IMR-90 (cell line): Measurements from ENCODE around the gene PCDHA12. TPM values are rescaled to one million over a fixed set of nuclear protein-coding genes. Genes with fewer than 3 reads are reported as not detected.

Experiments
- ATAC-seq: fragments of 200-7000 bp; cut with Tn5 transposase; 2 replicates; pipeline ENCODE4 v1.9.1; 2020; ENCODE audit warnings: low read depth, mild to moderate bottlenecking, moderate library complexity
- BruUV-seq: library from RNA; stranded (reverse); fragments of 400-500 nt; replicated peaks from 2 replicates; lab custom pipeline; 2021; lab: Mats Ljungman, UMichigan
- CTCF ChIA-PET: fragments of 300-600 bp; formaldehyde crosslinking; extraction: SDS; loops from one replicate; lab custom pipeline; 2021; ENCODE audit warnings: antibody characterized with exemption; lab: Yijun Ruan, JAX
- POLR2A ChIA-PET: fragments of 300-600 bp; sonication (Branson Sonifier 250); formaldehyde crosslinking; loops from one replicate; lab custom pipeline; 2022; ENCODE audit warnings: antibody characterized with exemption; ENCODE audit not compliant: unreplicated experiment; lab: Charles Lee
- DNase-seq: peaks from one replicate; pipeline ENCODE4 v3.0.0; 2013
- H2AFZ ChIP-seq: replicated peaks from 2 replicates; pipeline ENCODE3; 2013; ENCODE audit warnings: low read length, mild to moderate bottlenecking; ENCODE audit not compliant: poor library complexity
- H2AK5ac ChIP-seq: 2 replicates; pipeline ENCODE4 v1.6.1; 2013; ENCODE audit warnings: low read depth, low read length, inconsistent platforms
- H2AK9ac ChIP-seq: replicated peaks from 2 replicates; pipeline ENCODE3; 2013; ENCODE audit warnings: mild to moderate bottlenecking, low read depth, low read length, moderate library complexity; ENCODE audit not compliant: poor library complexity
- H2BK120ac ChIP-seq: 2 replicates; pipeline ENCODE4 v1.6.1; 2013; ENCODE audit warnings: low read depth, low read length, inconsistent platforms
- H2BK15ac ChIP-seq: 3 replicates; pipeline ENCODE4 v1.6.1; 2013; ENCODE audit warnings: low read depth, low read length, inconsistent platforms
- H2BK20ac ChIP-seq: 2 replicates; pipeline ENCODE4 v1.6.1; 2013; ENCODE audit warnings: low read depth, mild to moderate bottlenecking, inconsistent platforms, low read length, moderate library complexity
- H2BK5ac ChIP-seq: 2 replicates; pipeline ENCODE4 v1.6.1; 2013; ENCODE audit warnings: mild to moderate bottlenecking, low read depth, low read length, inconsistent platforms; ENCODE audit not compliant: poor library complexity, severe bottlenecking
- H3K14ac ChIP-seq: replicated peaks from 2 replicates; pipeline ENCODE4 v1.6.1; 2013; ENCODE audit warnings: low read depth, low read length, inconsistent platforms
- H3K18ac ChIP-seq: 2 replicates; pipeline ENCODE4 v1.6.1; 2013; ENCODE audit warnings: low read depth, low read length, control low read depth
- H3K23ac ChIP-seq: 2 replicates; pipeline ENCODE4 v1.6.1; 2013; ENCODE audit warnings: low read depth, low read length, inconsistent platforms
- H3K27ac ChIP-seq: 2 replicates; pipeline ENCODE4 v1.5.1; 2013; ENCODE audit warnings: mild to moderate bottlenecking, control low read depth, low read length; ENCODE audit not compliant: insufficient read depth
- H3K27me3 ChIP-seq: 2 replicates; pipeline ENCODE4 v1.6.1; 2013; ENCODE audit warnings: low read length; ENCODE audit not compliant: control insufficient read depth, insufficient read depth
- H3K36me3 ChIP-seq: 2 replicates; pipeline ENCODE4 v1.6.1; 2013; ENCODE audit warnings: low read length, mixed read lengths; ENCODE audit not compliant: control insufficient read depth, insufficient read depth
- H3K4ac ChIP-seq: 2 replicates; pipeline ENCODE4 v1.6.1; 2013; ENCODE audit warnings: low read depth, low read length, inconsistent platforms
- H3K4me1 ChIP-seq: 2 replicates; pipeline ENCODE4 v1.6.1; 2013; ENCODE audit warnings: low read length, mixed read lengths; ENCODE audit not compliant: control insufficient read depth, insufficient read depth
- H3K4me2 ChIP-seq: 2 replicates; pipeline ENCODE4 v1.6.1; 2013; ENCODE audit warnings: low read depth, mild to moderate bottlenecking, control low read depth, low read length, moderate library complexity
- H3K4me3 ChIP-seq: 2 replicates; pipeline ENCODE4 v1.5.1; 2013; ENCODE audit warnings: low read depth, mild to moderate bottlenecking, control low read depth, low read length, moderate library complexity; ENCODE audit not compliant: insufficient read depth
- H3K56ac ChIP-seq: 2 replicates; pipeline ENCODE4 v1.6.1; 2013; ENCODE audit warnings: low read length, inconsistent platforms; ENCODE audit not compliant: insufficient read depth; ENCODE audit errors: extremely low read depth
- H3K79me1 ChIP-seq, 2 experiments: 2 replicates each; pipeline ENCODE4 v1.6.1; 2013; ENCODE audit warnings: low read length in 2 of 2, inconsistent platforms in 1 of 2, low read depth in 1 of 2
- H3K9ac ChIP-seq: 2 replicates; pipeline ENCODE4 v1.6.1; 2013; ENCODE audit warnings: low read depth, low read length, control low read depth
- H3K9me1 ChIP-seq: 2 replicates; pipeline ENCODE4 v1.6.1; 2013; ENCODE audit warnings: low read length, inconsistent platforms; ENCODE audit not compliant: insufficient read depth
- H3K9me3 ChIP-seq: 2 replicates; pipeline ENCODE4 v1.6.1; 2013; ENCODE audit warnings: low read length; ENCODE audit not compliant: control insufficient read depth, insufficient read depth
- H4K20me1 ChIP-seq: 2 replicates; pipeline ENCODE4 v1.6.1; 2013; ENCODE audit warnings: low read length, inconsistent platforms; ENCODE audit not compliant: insufficient read depth
- H4K5ac ChIP-seq: 2 replicates; pipeline ENCODE4 v1.6.1; 2013; ENCODE audit warnings: mild to moderate bottlenecking, low read depth, low read length, control low read depth
- H4K8ac ChIP-seq, 2 experiments: 2 replicates each; pipeline ENCODE4 v1.6.1; 2013; ENCODE audit warnings: low read depth in 2 of 2, low read length in 2 of 2, control low read depth in 1 of 2, inconsistent platforms in 1 of 2
- H4K91ac ChIP-seq: 2 replicates; pipeline ENCODE4 v1.6.1; 2013; ENCODE audit warnings: low read depth, low read length, inconsistent platforms; ENCODE audit not compliant: insufficient read depth
- BHLHE40 ChIP-seq: fragments of 150-350 bp; IDR thresholded peaks from 2 replicates; pipeline ENCODE4 v1.6.1; 2016; ENCODE audit warnings: mild to moderate bottlenecking, low read depth, low read length
- CEBPB ChIP-seq: IDR thresholded peaks from 2 replicates; pipeline ENCODE4 v1.6.1; 2012; ENCODE audit warnings: low read depth, low read length, improper control_type of control experiment
- FOS ChIP-seq: fragments of 150-350 bp; IDR thresholded peaks from 2 replicates; pipeline ENCODE4 v1.6.1; 2016; ENCODE audit warnings: low read depth, low read length
- MAZ ChIP-seq: IDR thresholded peaks from 2 replicates; pipeline ENCODE4 v1.6.1; 2012; ENCODE audit warnings: low read depth, mild to moderate bottlenecking, low read length, improper control_type of control experiment, moderate library complexity, borderline replicate concordance
- MXI1 ChIP-seq: IDR thresholded peaks from 2 replicates; pipeline ENCODE4 v1.6.1; 2012; ENCODE audit warnings: low read depth, mild to moderate bottlenecking, low read length, moderate library complexity, borderline replicate concordance
- NFE2L2 ChIP-seq: fragments of 150-350 bp; IDR thresholded peaks from 2 replicates; pipeline ENCODE4 v1.6.1; 2016; ENCODE audit warnings: low read depth, mild to moderate bottlenecking, low read length
- POLR2A ChIP-seq: IDR thresholded peaks from 2 replicates; pipeline ENCODE4 v1.6.1; 2012; ENCODE audit warnings: mild to moderate bottlenecking, low read depth, low read length
- RAD21 ChIP-seq: IDR thresholded peaks from 2 replicates; pipeline ENCODE4 v1.6.1; 2012; ENCODE audit warnings: low read length, improper control_type of control experiment
- RCOR1 ChIP-seq: IDR thresholded peaks from 2 replicates; pipeline ENCODE4 v1.6.1; 2012; ENCODE audit warnings: mild to moderate bottlenecking, low read length, improper control_type of control experiment; ENCODE audit not compliant: insufficient replicate concordance
- SMC3 ChIP-seq: fragments of 150-350 bp; IDR thresholded peaks from 2 replicates; pipeline ENCODE4 v1.6.1; 2016; ENCODE audit warnings: low read depth, mild to moderate bottlenecking, antibody characterized with exemption, low read length, moderate library complexity
- WGBS, 2 experiments: methylation state at CpG; one replicate each; pipeline versions ENCODE4 v1.1.5 to v1.1.7; 2013; ENCODE audit warnings: missing lambda C conversion rate in 2 of 2; ENCODE audit not compliant: insufficient read length in 1 of 2; ENCODE audit errors: extremely low coverage in 2 of 2; 5-methylcytosine and 5-hydroxymethylcytosine counted together
- dilution Hi-C: fragments of 300-500 bp; cut with HindIII; formaldehyde crosslinking; loops from one replicate; pipeline ENCODE4 v1.14.3; 2018; ENCODE audit warnings: low sequenced_read_pairs; ENCODE audit not compliant: unreplicated experiment
- in situ Hi-C: fragments of 300-500 bp; cut with MboI; formaldehyde crosslinking; loops from 3 replicates; pipeline ENCODE4 v1.14.3; 2019; ENCODE audit warnings: low sequenced_read_pairs, inconsistent platforms, mixed read lengths
- intact Hi-C: fragments of 100-400 bp; cut with micrococcal nuclease; formaldehyde crosslinking; loops from 2 replicates; pipeline ENCODE4 v1.10.0; 2022
- polyA plus RNA-seq, 3 experiments: library from polyadenylated mRNA; depleted of rRNA; stranded (reverse); fragments of >200 nt; gene quantifications; 2 replicates each; pipeline ENCODE4 v1.2.3, GENCODE V29; 2012; ENCODE audit warnings: low replicate concordance in 1 of 3
- total RNA-seq: library from RNA; depleted of rRNA; stranded (reverse); fragments of >200 nt; gene quantifications from 2 replicates; pipeline ENCODE4 v1.2.3, GENCODE V29; 2012
- TF ChIP-seq, protein P1 (sequence below): fragments of 150-350 bp; IDR thresholded peaks from 2 replicates; pipeline ENCODE4 v1.6.1; 2016; ENCODE audit warnings: low read depth, mild to moderate bottlenecking, low read length, moderate library complexity, borderline replicate concordance
- TF ChIP-seq, protein P2 (sequence below): conservative IDR thresholded peaks from 2 replicates; pipeline ENCODE4 v1.5.1; 2012; ENCODE audit warnings: mild to moderate bottlenecking, low read depth, low read length, improper control_type of control experiment
- TF ChIP-seq, protein P3 (sequence below): fragments of 150-350 bp; IDR thresholded peaks from 2 replicates; pipeline ENCODE4 v1.6.1; 2017; ENCODE audit warnings: mild to moderate bottlenecking, antibody characterized with exemption, low read length, low read depth

PCDHA12 gene
- total and polyA plus RNA-seq, 2 of the 4 experiments (the other 2 are of a cell fraction), result not detected

DNA sequence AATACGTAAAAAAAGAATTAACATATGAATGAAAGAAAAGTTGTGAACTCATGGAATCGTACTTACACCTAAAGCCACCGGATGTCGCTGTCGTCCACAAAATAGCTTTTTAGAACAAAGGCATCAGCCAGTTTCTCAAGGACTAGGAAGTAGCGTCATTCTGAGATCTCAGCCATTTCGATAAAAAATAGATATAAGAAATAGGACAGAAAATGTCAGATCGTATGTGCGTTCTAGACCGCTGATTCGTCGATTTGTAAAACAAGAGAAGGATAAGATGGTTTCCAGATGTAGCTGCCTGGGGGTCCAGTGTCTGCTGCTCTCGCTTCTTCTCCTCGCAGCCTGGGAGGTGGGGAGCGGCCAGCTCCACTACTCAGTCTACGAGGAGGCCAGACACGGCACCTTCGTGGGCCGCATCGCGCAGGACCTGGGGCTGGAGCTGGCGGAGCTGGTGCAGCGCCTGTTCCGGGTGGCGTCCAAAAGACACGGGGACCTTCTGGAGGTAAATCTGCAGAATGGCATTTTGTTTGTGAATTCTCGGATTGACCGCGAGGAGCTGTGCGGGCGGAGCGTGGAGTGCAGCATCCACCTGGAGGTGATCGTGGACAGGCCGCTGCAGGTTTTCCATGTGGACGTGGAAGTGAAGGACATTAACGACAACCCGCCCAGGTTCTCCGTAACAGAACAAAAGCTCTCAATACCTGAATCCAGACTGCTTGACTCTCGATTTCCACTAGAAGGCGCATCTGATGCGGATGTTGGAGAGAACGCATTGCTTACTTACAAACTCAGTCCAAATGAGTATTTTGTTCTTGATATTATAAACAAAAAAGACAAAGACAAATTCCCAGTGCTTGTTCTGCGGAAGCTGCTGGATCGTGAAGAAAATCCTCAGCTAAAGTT is 19.1 kb upstream of the PCDHA12 start, which contains the start of gene PCDHA10:
Gene PCDHA10, plus strand, starts transcription at position 126 of the 903 bp plus-strand sequence. Its CDS starts 152 bp downstream, at position 278.
- Histone ChIP-seq H3K23ac (no peak within 1 kb of the TSS), H3K4me1 (no peaks in the 10 kb centered on the region), H4K8ac (no peak within 1 kb of the TSS), H3K18ac (no peak within 1 kb of the TSS), H2BK15ac (no peak within 1 kb of the TSS), H3K36me3 (no peaks in the 10 kb centered on the region), H3K9me1 (no peaks in the 10 kb centered on the region), H3K9ac (no peak within 1 kb of the TSS), H2AK5ac (no peak within 1 kb of the TSS), H4K20me1 (no peaks in the 10 kb centered on the region), H3K79me1 (no peaks in the 10 kb centered on the region), H3K9me3 (peaks cover 19% of the 10 kb centered on the region), H3K56ac (no peak within 1 kb of the TSS), H2BK120ac (no peak within 1 kb of the TSS), H3K4ac (no peak within 1 kb of the TSS), H3K4me3 (no peak within 1 kb of the TSS), H3K14ac (no peak within 1 kb of the TSS), H2BK5ac (no peak within 1 kb of the TSS), H2AK9ac (no peak within 1 kb of the TSS), H4K5ac (no peak within 1 kb of the TSS), H2BK20ac (no peak within 1 kb of the TSS), H2AFZ (no peak within 1 kb of the TSS), H3K4me2 (no peak within 1 kb of the TSS), H4K91ac (no peak within 1 kb of the TSS), H3K27ac (no peak within 1 kb of the TSS), H3K27me3 (no peaks in the 10 kb centered on the region)
- BruUV-seq, result no TSS peak
- no peak for TF ChIP-seq SMC3
- TF ChIP-seq RAD21, result no peak
- no peak for TF ChIP-seq MXI1
- TF ChIP-seq, protein P1, sequence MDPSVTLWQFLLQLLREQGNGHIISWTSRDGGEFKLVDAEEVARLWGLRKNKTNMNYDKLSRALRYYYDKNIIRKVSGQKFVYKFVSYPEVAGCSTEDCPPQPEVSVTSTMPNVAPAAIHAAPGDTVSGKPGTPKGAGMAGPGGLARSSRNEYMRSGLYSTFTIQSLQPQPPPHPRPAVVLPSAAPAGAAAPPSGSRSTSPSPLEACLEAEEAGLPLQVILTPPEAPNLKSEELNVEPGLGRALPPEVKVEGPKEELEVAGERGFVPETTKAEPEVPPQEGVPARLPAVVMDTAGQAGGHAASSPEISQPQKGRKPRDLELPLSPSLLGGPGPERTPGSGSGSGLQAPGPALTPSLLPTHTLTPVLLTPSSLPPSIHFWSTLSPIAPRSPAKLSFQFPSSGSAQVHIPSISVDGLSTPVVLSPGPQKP, result no peak
- no peak for TF ChIP-seq BHLHE40
- TF ChIP-seq POLR2A, result no peak
- no peak for TF ChIP-seq NFE2L2
- TF ChIP-seq, protein P2, sequence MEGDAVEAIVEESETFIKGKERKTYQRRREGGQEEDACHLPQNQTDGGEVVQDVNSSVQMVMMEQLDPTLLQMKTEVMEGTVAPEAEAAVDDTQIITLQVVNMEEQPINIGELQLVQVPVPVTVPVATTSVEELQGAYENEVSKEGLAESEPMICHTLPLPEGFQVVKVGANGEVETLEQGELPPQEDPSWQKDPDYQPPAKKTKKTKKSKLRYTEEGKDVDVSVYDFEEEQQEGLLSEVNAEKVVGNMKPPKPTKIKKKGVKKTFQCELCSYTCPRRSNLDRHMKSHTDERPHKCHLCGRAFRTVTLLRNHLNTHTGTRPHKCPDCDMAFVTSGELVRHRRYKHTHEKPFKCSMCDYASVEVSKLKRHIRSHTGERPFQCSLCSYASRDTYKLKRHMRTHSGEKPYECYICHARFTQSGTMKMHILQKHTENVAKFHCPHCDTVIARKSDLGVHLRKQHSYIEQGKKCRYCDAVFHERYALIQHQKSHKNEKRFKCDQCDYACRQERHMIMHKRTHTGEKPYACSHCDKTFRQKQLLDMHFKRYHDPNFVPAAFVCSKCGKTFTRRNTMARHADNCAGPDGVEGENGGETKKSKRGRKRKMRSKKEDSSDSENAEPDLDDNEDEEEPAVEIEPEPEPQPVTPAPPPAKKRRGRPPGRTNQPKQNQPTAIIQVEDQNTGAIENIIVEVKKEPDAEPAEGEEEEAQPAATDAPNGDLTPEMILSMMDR, result no peak
- TF ChIP-seq CEBPB, result no peak
- no peak for TF ChIP-seq MAZ
- TF ChIP-seq FOS, result no peak
- TF ChIP-seq RCOR1, result no peak
- TF ChIP-seq, protein P3, sequence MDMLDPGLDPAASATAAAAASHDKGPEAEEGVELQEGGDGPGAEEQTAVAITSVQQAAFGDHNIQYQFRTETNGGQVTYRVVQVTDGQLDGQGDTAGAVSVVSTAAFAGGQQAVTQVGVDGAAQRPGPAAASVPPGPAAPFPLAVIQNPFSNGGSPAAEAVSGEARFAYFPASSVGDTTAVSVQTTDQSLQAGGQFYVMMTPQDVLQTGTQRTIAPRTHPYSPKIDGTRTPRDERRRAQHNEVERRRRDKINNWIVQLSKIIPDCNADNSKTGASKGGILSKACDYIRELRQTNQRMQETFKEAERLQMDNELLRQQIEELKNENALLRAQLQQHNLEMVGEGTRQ, result no peak
- no peak for DNase-seq
- in situ Hi-C loops (no loop called here), intact Hi-C loops (no loop called here), dilution Hi-C loops (no loop called here)
- 28% methylated on average over 8 of the region's 44 CpGs; no CpG with 5 or more reads in 1 of the 2 experiments for WGBS, 2 experiments
- ATAC-seq, result no peak
- ChIA-PET CTCF (no interaction called here), POLR2A (no interaction called here)
